Measurements from ENCODE around the gene GBA3.

GRCh38 chr4:22745234-22745633, 52.5 kb downstream of the GBA3 start:
- TF ChIP-seq POLR2A (IDR thresholded peaks at IDR 0.05) (no peak), CTCF (IDR thresholded peaks at IDR 0.05) (no peak)
